Activated CD4-positive, alpha-beta T cell treated with anti-CD3 and anti-CD28 coated beads, Interleukin-2, amount 10 ng/mL, durations not matched to agents 24 days and 14 days (primary cell): ENCODE measurements around the gene LCAT. TPM values are rescaled to one million over a fixed set of nuclear protein-coding genes. Genes with fewer than 3 reads are reported as not detected.

ENCODE experiments used
- DNase-seq: peaks from one replicate; pipeline ENCODE4 v3.0.0; 2022
- H3K27ac Mint-ChIP-seq: one replicate; pipeline ENCODE4 v1.8.0; 2022; ENCODE audit warnings: mild to moderate bottlenecking, mixed read lengths
- H3K27me3 Mint-ChIP-seq: one replicate; pipeline ENCODE4 v1.8.0; 2022; ENCODE audit warnings: mixed read lengths
- H3K36me3 Mint-ChIP-seq: one replicate; pipeline ENCODE4 v1.8.0; 2022; ENCODE audit warnings: low read depth, mild to moderate bottlenecking, mixed read lengths
- H3K4me1 Mint-ChIP-seq: one replicate; pipeline ENCODE4 v1.8.0; 2021; ENCODE audit warnings: mixed read lengths
- H3K4me3 Mint-ChIP-seq: one replicate; pipeline ENCODE4 v1.8.0; 2022; ENCODE audit warnings: mild to moderate bottlenecking, moderate library complexity, mixed read lengths
- H3K9me3 Mint-ChIP-seq: one replicate; pipeline ENCODE4 v1.8.0; 2021; ENCODE audit warnings: mixed read lengths
- intact Hi-C: fragments of 100-400 bp; cut with micrococcal nuclease; formaldehyde crosslinking; loops from one replicate; pipeline ENCODE4 v1.15.1; 2023
- total RNA-seq: library from RNA; stranded (reverse); gene quantifications from 2 replicates; pipeline ENCODE4 v1.2.3, GENCODE V29; 2022

The LCAT gene
- total RNA-seq, 1 donor from 2014 or later = 18.2 TPM

- H3K27me3 Mint-ChIP-seq = no peaks in the 10 kb centered on the region
- no peaks in the 10 kb centered on the region for H3K9me3 Mint-ChIP-seq
- DNase-seq = no peak
- peak within 1 kb of the TSS; percentile 100 for H3K4me3 Mint-ChIP-seq
- intact Hi-C loops = loop anchor here (1.0 to 10.0 kb wide), 8 partner anchors 64 to 454 kb away; partner anchors contain the start of genes ACD, AGRP, ATP6V0D1 and C16orf86
- H3K27ac Mint-ChIP-seq = peak within 1 kb of the TSS; percentile 92
- peaks cover 45% of the 10 kb centered on the region for H3K36me3 Mint-ChIP-seq
- H3K4me1 Mint-ChIP-seq = peaks cover 33% of the 10 kb centered on the region
These were observed 7.6 kb downstream of the LCAT start, which contains the start of gene PSMB10 for GRCh38 chr16:67936124-67936879. Gene PSMB10, minus strand, starts transcription at chr16:67936850. Its CDS starts 101 bp downstream, at chr16:67936749.

DNA sequence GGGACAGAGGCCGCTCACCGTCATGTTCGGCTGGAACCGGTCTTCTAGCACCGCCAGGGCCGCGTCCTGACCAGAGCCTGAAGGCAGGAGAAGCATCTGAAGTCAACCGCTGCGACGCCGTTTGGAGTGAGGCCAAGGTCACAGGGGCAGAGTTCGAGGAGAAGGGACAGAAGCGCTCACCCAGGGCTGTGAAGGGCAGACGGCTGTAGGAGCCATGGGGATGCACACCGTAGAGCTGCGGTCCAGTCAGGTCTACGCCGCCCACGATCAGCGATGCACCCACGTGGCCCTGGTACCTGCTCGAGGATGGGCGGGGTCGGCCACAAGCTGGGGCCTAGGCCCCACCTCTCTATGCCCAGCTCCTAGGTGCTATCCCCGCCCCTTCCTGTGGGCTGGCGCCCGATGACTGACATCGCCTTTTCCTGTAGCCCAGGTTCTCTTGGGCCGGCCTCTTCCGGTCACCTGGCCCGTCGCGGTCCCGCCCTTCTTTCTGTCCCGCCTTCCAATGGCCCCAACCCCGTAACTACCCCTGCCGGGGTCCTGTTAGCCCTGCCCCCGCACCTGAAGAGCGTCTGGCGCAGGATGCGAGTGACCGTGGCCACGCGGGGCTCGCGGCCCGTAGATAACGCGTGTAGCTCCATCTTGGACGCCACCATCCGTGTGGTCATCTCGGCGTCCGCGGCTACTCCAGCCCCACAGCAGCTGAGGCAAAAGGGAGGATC lies 8.4 kb downstream of the LCAT start:
- no peaks in the 10 kb centered on the region for H3K27me3 Mint-ChIP-seq
- H3K9me3 Mint-ChIP-seq = no peaks in the 10 kb centered on the region
- H3K4me3 Mint-ChIP-seq = peak overlapping the region; percentile 100
- peaks cover 33% of the 10 kb centered on the region for H3K4me1 Mint-ChIP-seq
- intact Hi-C loops = loop anchor here (1.0 to 10.0 kb wide), 10 partner anchors 42 to 453 kb away; partner anchors contain the start of genes ACD, AGRP, ATP6V0D1 and C16orf86
- peak; percentile 98 for DNase-seq
- H3K27ac Mint-ChIP-seq = peak overlapping the region; percentile 92
- peaks cover 47% of the 10 kb centered on the region for H3K36me3 Mint-ChIP-seq

GRCh38 chr16:67935101-67935401 lies 8.9 kb downstream of the LCAT start:
- H3K36me3 Mint-ChIP-seq = peaks cover 45% of the 10 kb centered on the region
- DNase-seq = no peak
- peak overlapping the region; percentile 92 for H3K27ac Mint-ChIP-seq
- peak overlapping the region; percentile 100 for H3K4me3 Mint-ChIP-seq
- intact Hi-C loops = loop anchor here (1.0 to 10.0 kb wide), 9 partner anchors 42 to 453 kb away; partner anchors contain the start of genes ACD, AGRP, ATP6V0D1 and C16orf86
- H3K27me3 Mint-ChIP-seq = no peaks in the 10 kb centered on the region
- no peaks in the 10 kb centered on the region for H3K9me3 Mint-ChIP-seq
- peaks cover 28% of the 10 kb centered on the region for H3K4me1 Mint-ChIP-seq

DNA sequence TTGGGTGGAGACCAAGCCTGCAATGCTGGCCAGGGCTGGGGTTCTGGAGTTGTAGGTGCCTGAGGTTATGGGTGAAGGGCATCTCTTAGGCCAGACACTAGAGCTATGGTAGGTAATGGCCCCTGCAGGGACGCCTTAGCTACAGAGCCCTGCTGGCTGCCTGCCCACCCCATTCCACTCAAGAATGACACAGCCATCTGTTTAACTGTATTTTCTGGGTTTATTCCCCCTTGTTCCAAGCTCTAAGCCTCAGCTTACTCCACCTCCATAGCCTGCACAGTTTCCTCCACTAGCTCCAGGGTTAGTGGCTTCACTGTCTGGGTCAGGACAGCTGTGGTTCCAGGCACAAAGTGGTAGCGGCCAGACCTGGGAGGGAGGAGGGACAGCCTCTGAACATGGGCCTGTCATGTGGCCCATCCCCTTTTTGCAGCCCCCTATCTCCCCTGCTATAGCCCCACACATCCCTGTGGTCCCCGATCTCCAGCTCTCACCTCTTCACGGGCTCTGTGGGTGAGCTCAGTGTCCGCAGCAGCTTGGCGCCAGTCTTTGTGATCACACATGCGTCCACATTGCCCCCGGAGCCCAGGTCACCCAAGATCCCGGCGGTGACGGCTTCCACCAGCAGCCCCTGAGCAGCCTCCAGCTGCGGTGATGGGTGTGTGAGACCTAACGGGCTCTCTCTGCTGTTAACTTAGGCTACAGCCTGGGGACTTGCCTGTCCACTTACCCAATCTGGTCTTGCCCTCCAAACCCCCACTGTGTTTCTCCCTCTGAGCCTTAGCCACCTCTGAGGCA lies 9.4 kb downstream of the LCAT start:
- Mint-ChIP-seq H3K27ac (peak overlapping the region; percentile 92), H3K36me3 (peaks cover 48% of the 10 kb centered on the region)
- intact Hi-C loops = loop anchor here (1.0 to 10.0 kb wide), 9 partner anchors 41 to 452 kb away; partner anchors contain the start of genes ACD, AGRP, ATP6V0D1 and C16orf86

DNA sequence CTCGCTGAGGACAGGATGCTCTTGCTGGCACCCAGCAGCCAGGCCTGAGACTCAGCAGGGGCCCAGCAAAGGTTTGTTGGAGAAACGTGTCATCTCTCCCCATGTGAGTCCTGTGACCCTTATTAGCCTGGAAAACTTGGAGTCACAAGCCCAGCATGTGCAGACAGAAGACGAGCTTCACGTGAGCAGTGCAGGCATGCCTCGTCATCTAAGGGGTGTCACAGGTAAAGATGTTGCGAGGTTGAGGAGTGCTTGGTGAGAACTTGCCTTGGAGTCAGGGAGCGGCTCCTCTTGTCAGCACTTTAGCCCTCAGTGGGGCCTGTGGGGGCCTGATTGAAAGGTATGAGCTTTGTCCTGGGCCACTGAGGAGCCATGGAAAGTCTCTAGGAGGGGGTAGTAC lies 10.1 kb downstream of the LCAT start:
- DNase-seq = no peak
- intact Hi-C loops = loop anchor here (10.0 kb wide), 1 partner anchor 269 kb away; the partner anchor contains the start of genes ACD, C16orf86, ENKD1 and PARD6A
- peak overlapping the region; percentile 100 for H3K4me3 Mint-ChIP-seq
- H3K9me3 Mint-ChIP-seq = no peaks in the 10 kb centered on the region
- H3K27me3 Mint-ChIP-seq = no peaks in the 10 kb centered on the region
- peak overlapping the region; percentile 48 for H3K27ac Mint-ChIP-seq
- H3K36me3 Mint-ChIP-seq = peaks cover 47% of the 10 kb centered on the region
- peaks cover 19% of the 10 kb centered on the region for H3K4me1 Mint-ChIP-seq

More for the DNA sequence above, 9.4 kb downstream of the LCAT start:
- Mint-ChIP-seq H3K4me3 (peak overlapping the region; percentile 100), H3K27me3 (no peaks in the 10 kb centered on the region), H3K4me1 (peaks cover 23% of the 10 kb centered on the region), H3K9me3 (no peaks in the 10 kb centered on the region)
- DNase-seq = no peak

DNA sequence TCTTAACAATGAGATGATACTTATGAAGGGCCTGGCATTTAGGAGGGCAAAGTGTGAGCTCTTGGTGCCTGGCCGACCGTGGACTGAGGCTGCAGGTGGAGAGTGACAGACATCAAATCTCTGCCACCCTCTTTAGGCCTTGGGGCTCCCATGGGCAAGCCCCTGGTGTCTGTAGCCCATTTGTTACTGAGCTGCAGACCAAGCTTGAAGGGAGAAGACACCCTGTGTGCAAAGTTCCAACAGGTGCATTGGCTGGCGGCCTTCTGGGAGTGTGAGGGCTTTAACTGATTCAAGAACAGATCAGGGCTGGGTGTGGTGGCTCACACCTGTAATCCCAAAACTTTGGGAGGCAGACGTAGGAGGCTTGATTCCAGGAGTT lies 11.5 kb downstream of the LCAT start:
- Mint-ChIP-seq H3K9me3 (no peaks in the 10 kb centered on the region), H3K4me1 (peaks cover 21% of the 10 kb centered on the region), H3K4me3 (no peak overlapping the region), H3K27ac (no peak overlapping the region), H3K36me3 (peaks cover 50% of the 10 kb centered on the region), H3K27me3 (no peaks in the 10 kb centered on the region)
- no peak for DNase-seq
- intact Hi-C loops = loop anchor here (10.0 kb wide), 1 partner anchor 268 kb away; the partner anchor contains the start of genes ACD, C16orf86, ENKD1 and PARD6A

- Mint-ChIP-seq H3K27ac (no peak within 1 kb of the TSS), H3K36me3 (peaks cover 48% of the 10 kb centered on the region)
- intact Hi-C loops = loop anchor here (10.0 kb wide), 1 partner anchor 267 kb away; the partner anchor contains the start of genes ACD, C16orf86, ENKD1 and PARD6A
These were observed 12.0 kb downstream of the LCAT start, which contains the start of gene CTRL for GRCh38 chr16:67931712-67932461. Gene CTRL, minus strand, starts transcription at chr16:67931862. Its CDS starts 10 bp downstream, at chr16:67931852.

DNA sequence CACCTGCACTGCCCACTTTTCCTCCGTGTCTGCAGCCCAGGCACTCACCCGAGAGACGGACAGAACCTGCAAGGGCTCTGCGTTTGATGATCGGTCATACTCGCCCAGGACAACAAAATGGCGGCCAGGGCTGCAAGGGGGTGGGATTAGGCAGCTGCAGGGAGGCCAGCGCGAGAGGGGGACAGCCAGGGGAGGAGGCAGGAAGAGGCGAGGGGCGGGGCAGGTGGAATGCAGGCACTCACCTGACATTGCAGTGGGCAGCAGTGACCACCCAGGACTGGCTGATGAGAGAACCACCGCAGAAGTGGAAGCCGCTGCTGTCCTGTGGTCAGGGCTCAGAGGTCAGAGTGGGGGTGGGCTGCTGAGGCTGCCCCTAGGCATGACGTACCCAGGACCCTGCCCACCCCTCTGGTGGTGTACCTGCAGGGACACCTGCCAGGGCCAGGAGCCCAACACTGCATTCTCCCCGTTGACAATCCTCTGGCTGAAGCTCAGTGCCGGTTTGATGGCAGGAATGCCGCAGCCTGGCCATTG lies 13.2 kb downstream of the LCAT start:
- H3K36me3 Mint-ChIP-seq = peaks cover 41% of the 10 kb centered on the region
- intact Hi-C loops = loop anchor here (10.0 kb wide), 1 partner anchor 266 kb away; the partner anchor contains the start of genes ACD, C16orf86, ENKD1 and PARD6A
- H3K27ac Mint-ChIP-seq = no peak overlapping the region
- no peak overlapping the region for H3K4me3 Mint-ChIP-seq
- DNase-seq = no peak
- H3K27me3 Mint-ChIP-seq = no peaks in the 10 kb centered on the region
- no peaks in the 10 kb centered on the region for H3K9me3 Mint-ChIP-seq
- H3K4me1 Mint-ChIP-seq = peaks cover 13% of the 10 kb centered on the region

More at GRCh38 chr16:67931712-67932461, 12.0 kb downstream of the LCAT start, which contains the start of gene CTRL:
- Mint-ChIP-seq H3K4me3 (no peak within 1 kb of the TSS), H3K9me3 (no peaks in the 10 kb centered on the region), H3K27me3 (no peaks in the 10 kb centered on the region), H3K4me1 (peaks cover 16% of the 10 kb centered on the region)
- no peak for DNase-seq

DNA sequence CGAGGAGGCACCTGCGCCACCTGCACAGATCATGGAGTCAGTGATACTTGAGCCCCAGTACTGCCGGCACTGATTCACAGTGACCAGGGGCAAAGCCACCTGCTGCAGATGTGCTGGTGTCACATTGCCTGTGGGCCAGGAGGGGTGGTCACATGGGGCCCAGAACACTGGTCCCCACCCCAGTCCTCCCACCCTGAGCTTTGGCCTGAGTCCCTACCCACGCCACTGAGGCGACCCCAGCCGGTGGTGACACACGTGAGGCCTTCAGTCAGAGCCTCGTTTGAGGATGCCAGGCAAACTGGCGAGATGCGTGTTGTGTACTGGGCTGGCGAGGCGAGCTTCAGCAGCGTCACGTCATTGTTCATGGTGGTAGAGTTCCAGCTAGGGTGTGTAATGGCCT lies 13.7 kb downstream of the LCAT start:
- Mint-ChIP-seq H3K4me3 (no peak overlapping the region), H3K36me3 (peaks cover 36% of the 10 kb centered on the region)
- intact Hi-C loops = loop anchor here (10.0 kb wide), 1 partner anchor 265 kb away; the partner anchor contains the start of genes ACD, C16orf86, ENKD1 and PARD6A

DNA sequence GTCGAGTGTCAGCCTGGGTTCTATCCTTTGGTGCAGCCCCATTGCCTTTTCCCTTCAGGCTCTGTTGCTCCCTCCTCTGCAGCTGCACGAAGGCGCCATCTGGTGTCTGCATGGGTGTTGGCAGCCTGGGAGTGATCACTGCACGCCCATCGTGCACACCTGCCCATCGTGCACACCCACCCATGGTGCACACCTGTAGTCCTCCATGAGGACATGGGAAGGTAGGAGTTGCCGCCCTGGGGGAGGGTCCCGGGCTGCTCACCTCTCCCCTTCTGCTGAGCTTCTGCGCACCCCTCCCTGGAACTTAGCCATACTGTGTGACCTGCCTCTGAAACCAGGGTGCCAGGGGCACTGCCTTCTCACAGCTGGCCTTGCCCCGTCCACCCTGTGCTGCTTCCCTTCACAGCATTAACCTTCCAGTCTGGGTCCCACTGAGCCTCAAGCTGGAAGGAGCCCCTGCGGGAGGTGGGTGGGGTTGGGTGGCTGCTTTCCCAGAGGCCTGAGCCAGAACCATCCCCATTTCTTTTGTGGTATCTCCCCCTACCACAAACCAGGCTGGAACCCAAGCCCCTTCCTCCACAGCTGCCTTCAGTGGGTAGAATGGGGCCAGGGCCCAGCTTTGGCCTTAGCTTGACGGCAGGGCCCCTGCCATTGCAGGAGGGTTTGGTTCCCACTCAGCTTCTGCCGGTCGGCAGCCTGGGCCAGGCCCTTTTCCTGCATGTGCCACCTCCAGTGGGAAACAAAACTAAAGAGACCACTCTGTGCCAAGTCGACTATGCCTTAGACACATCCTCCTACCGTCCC lies 15.2 kb downstream of the LCAT start:
- H3K27ac Mint-ChIP-seq = peak overlapping the region; percentile 19
- no peaks in the 10 kb centered on the region for H3K27me3 Mint-ChIP-seq
- H3K4me1 Mint-ChIP-seq = peaks cover 3% of the 10 kb centered on the region
- peak; percentile 93 for DNase-seq
- no peak overlapping the region for H3K4me3 Mint-ChIP-seq
- peaks cover 22% of the 10 kb centered on the region for H3K36me3 Mint-ChIP-seq
- H3K9me3 Mint-ChIP-seq = no peaks in the 10 kb centered on the region
- intact Hi-C loops = loop anchor here (1.0 kb wide), 2 partner anchors 45 to 112 kb away; no protein-coding TSS in a partner anchor

More for the DNA sequence above, 13.7 kb downstream of the LCAT start:
- Mint-ChIP-seq H3K27me3 (no peaks in the 10 kb centered on the region), H3K27ac (no peak overlapping the region), H3K9me3 (no peaks in the 10 kb centered on the region), H3K4me1 (peaks cover 10% of the 10 kb centered on the region)
- no peak for DNase-seq

DNA sequence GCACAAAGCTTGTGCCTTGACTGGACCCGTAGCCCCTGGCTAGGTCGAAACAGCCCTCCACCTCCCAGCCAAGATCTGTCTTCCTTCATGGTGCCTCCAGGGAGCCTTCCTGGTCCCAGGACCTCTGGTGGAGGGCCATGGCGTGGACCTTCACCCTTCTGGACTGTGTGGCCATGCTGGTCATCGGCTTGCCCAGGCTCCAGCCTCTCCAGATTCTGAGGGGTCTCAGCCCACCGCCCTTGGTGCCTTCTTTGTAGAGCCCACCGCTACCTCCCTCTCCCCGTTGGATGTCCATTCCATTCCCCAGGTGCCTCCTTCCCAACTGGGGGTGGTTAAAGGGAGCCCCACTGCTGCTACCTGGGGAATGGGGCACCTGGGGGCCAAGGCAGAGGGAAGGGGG lies 15.8 kb downstream of the LCAT start:
- peak overlapping the region; percentile 66 for H3K27ac Mint-ChIP-seq
- peaks cover 19% of the 10 kb centered on the region for H3K36me3 Mint-ChIP-seq
- H3K27me3 Mint-ChIP-seq = no peaks in the 10 kb centered on the region
- H3K9me3 Mint-ChIP-seq = no peaks in the 10 kb centered on the region
- intact Hi-C loops = loop anchor here (1.0 kb wide), 2 partner anchors 45 to 112 kb away; no protein-coding TSS in a partner anchor
- H3K4me3 Mint-ChIP-seq = no peak overlapping the region
- peaks cover 4% of the 10 kb centered on the region for H3K4me1 Mint-ChIP-seq
- no peak for DNase-seq
